Measurements from ENCODE around the gene ECSIT. TPM values are rescaled to one million over a fixed set of nuclear protein-coding genes. Genes with fewer than 3 reads are reported as not detected.
A peak's percentile ranks its signal among the peaks of the same experiment; 100 is the strongest.

The ECSIT gene
- total RNA-seq, 1 experiment from 2014 or later, result 64.7 TPM

DNA sequence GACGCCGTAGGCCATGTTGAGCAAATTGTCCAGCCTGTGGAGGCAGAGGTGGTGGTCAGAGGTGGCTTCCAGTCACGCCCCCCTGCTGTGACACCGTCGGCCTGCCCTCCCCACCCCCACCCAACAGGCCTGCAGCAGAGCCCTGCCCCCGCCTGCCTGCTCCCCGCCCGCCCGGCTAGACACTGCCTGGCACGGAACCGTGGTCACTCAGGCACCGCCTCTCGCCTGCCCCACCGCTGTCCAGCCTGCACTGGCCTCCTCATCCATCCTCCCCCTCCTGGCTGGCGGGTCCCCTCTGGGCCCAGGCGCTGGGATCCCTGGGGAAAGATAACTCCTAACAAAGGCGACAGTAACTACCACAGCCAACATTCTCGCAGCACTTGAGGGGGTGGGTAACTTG is 71.8 kb downstream of the ECSIT start:
- no peak for DNase-seq (ENCODE audit: low spot score)
- intact Hi-C loops (cut with micrococcal nuclease; ENCODE audit: unreplicated experiment), result no loop called here
- CTCF ChIA-PET, result no interaction called here
- no TSS peak for BruUV-seq (replicated peaks)
- H3K9me3 ChIP-seq (ENCODE audit: low read depth, low read length, poor library complexity, severe bottlenecking), result no peaks in the 10 kb centered on the region
- no peak for TF ChIP-seq CTCF (conservative IDR thresholded peaks at IDR 0.05; ENCODE audit: low read depth, low read length)
- TF ChIP-seq EZH2 (IDR thresholded peaks at IDR 0.05; ENCODE audit: borderline replicate concordance, low read depth, low read length, poor library complexity, severe bottlenecking), result no peak
- no peaks in the 10 kb centered on the region for H3K27me3 ChIP-seq (replicated peaks; ENCODE audit: insufficient read depth, low read depth, low read length, poor library complexity)
- POLR2A ChIA-PET (ENCODE audit: low non-redundant PET), result interaction anchor here (0.6 kb wide), 1 partner anchor 174 kb away, joined by 5 read pairs; no protein-coding TSS in a partner anchor
- H3K27ac ChIP-seq (ENCODE audit: low read depth, low read length, poor library complexity, severe bottlenecking), result no peak overlapping the region
- peaks cover 13% of the 10 kb centered on the region for H3K4me1 ChIP-seq (ENCODE audit: insufficient read depth, low read length, poor library complexity, severe bottlenecking)
- H3K4me3 ChIP-seq (ENCODE audit: low read depth, low read length, poor library complexity, severe bottlenecking), result no peak overlapping the region
- H3K36me3 ChIP-seq (ENCODE audit: insufficient read depth, low read length, poor library complexity, severe bottlenecking), result no peaks in the 10 kb centered on the region

- Histone ChIP-seq H3K36me3 (ENCODE audit: insufficient read depth, low read length, poor library complexity, severe bottlenecking) (no peaks in the 10 kb centered on the region), H3K9me3 (ENCODE audit: low read depth, low read length, poor library complexity, severe bottlenecking) (no peaks in the 10 kb centered on the region), H3K4me3 (ENCODE audit: low read depth, low read length, poor library complexity, severe bottlenecking) (no peak overlapping the region), H3K4me1 (ENCODE audit: insufficient read depth, low read length, poor library complexity, severe bottlenecking) (peaks cover 18% of the 10 kb centered on the region), H3K27me3 (replicated peaks; ENCODE audit: insufficient read depth, low read depth, low read length, poor library complexity) (no peaks in the 10 kb centered on the region), H3K27ac (ENCODE audit: low read depth, low read length, poor library complexity, severe bottlenecking) (no peak overlapping the region)
- no peak for DNase-seq (ENCODE audit: low spot score)
- TF ChIP-seq CTCF (conservative IDR thresholded peaks at IDR 0.05; ENCODE audit: low read depth, low read length) (no peak), EZH2 (IDR thresholded peaks at IDR 0.05; ENCODE audit: borderline replicate concordance, low read depth, low read length, poor library complexity, severe bottlenecking) (no peak)
- intact Hi-C loops (cut with micrococcal nuclease; ENCODE audit: unreplicated experiment), result no loop called here
- ChIA-PET POLR2A (ENCODE audit: low non-redundant PET) (interaction anchor here (0.6 kb wide), 1 partner anchor 174 kb away, joined by 5 read pairs; no protein-coding TSS in a partner anchor), CTCF (no interaction called here)
- BruUV-seq (replicated peaks), result no TSS peak
These were observed 72.3 kb downstream of the ECSIT start for GRCh38 chr19:11456659-11457058.

Small RNA genes within 50 kb of the gene (microRNA-seq; reads per million reads assigned to microRNA genes)
- gene MIR7974, result 11.1 reads per million, percentile 32 among the genes with 10 or more reads in this experiment

Other genes starting within 250 kb of the ECSIT start
- not detected in 2 replicates for gene TSPAN16, start 233.0 kb downstream of the ECSIT start, total RNA-seq (2021)
- 25.4 and 35.5 TPM in 2 replicates for gene RAB3D, start 189.5 kb downstream of the ECSIT start, total RNA-seq (2021)
- 94.3 and 100 TPM in 2 replicates for gene TMEM205, start 182.9 kb downstream of the ECSIT start, total RNA-seq (2021)
- 7.9 and 11.6 TPM in 2 replicates for gene CCDC159, start 182.6 kb downstream of the ECSIT start, total RNA-seq (2021)
- 19.0 and 20.2 TPM in 2 replicates for gene PLPPR2, start 173.7 kb downstream of the ECSIT start, total RNA-seq (2021)
- 2.5 and 3.3 TPM in 2 replicates for gene SWSAP1, start 154.5 kb downstream of the ECSIT start, total RNA-seq (2021)
- 5.3 and 6.0 TPM in 2 replicates for gene EPOR, start 144.8 kb downstream of the ECSIT start, total RNA-seq (2021)
- 0.28 TPM in 1 of 2 replicates, not detected in the other for gene RGL3, start 109.8 kb downstream of the ECSIT start, total RNA-seq (2021)
- gene ODAD3, start 94.0 kb downstream of the ECSIT start, total RNA-seq (2021), result 0.39 and 1.4 TPM in 2 replicates
- 456 and 468 TPM in 2 replicates for gene PRKCSH, start 93.5 kb downstream of the ECSIT start, total RNA-seq (2021)
- 5.3 TPM in 2 replicates for gene ELAVL3, start 48.1 kb downstream of the ECSIT start, total RNA-seq (2021)
- 15.9 and 16.4 TPM in 2 replicates for gene ZNF653, start 23.3 kb downstream of the ECSIT start, total RNA-seq (2021)
- 0.60 TPM in 1 of 2 replicates, not detected in the other for gene CNN1, start 9.7 kb upstream of the ECSIT start, total RNA-seq (2021)
- gene ELOF1, start 30.1 kb upstream of the ECSIT start, total RNA-seq (2021), result 83.5 and 97.9 TPM in 2 replicates
- gene ACP5, start 48.5 kb upstream of the ECSIT start, total RNA-seq (2021), result not detected in 2 replicates
- 13.9 and 14.0 TPM in 2 replicates for gene ZNF627, start 68.3 kb upstream of the ECSIT start, total RNA-seq (2021)
- 7.1 and 8.4 TPM in 2 replicates for gene ZNF823, start 209.8 kb upstream of the ECSIT start, total RNA-seq (2021)
- 3.7 TPM in 2 replicates for gene ZNF441, start 237.9 kb upstream of the ECSIT start, total RNA-seq (2021)